SU-DHL-6 (cell line): ENCODE data around the gene LYZL6.

ENCODE experiments used
- H2AFZ ChIP-seq: fragments of 200-600 bp; sonication (generic); 2 replicates; pipeline ENCODE4 v1.6.1; 2014; ENCODE audit warnings: low read depth, mild to moderate bottlenecking, moderate library complexity, mixed read lengths, antibody characterized with exemption, low read length; ENCODE audit not compliant: severe bottlenecking
- H3F3A ChIP-seq: fragments of 200-600 bp; shearing (Covaris generic); 2 replicates; pipeline ENCODE4 v1.6.0; 2016; ENCODE audit warnings: antibody characterized with exemption, mild to moderate bottlenecking; ENCODE audit not compliant: insufficient read depth
- H3K27ac ChIP-seq: fragments of 200-600 bp; sonication (generic); 2 replicates; pipeline ENCODE4 v1.5.1; 2016; ENCODE audit warnings: low read depth, mild to moderate bottlenecking, low read length, moderate library complexity, mixed read lengths
- H3K27me3 ChIP-seq: fragments of 200-600 bp; sonication (generic), shearing (Covaris generic); 2 replicates; pipeline ENCODE4 v1.6.0; 2014; ENCODE audit warnings: mild to moderate bottlenecking, low read length
- H3K36me3 ChIP-seq: fragments of 200-600 bp; sonication (generic); 2 replicates; pipeline ENCODE4 v1.6.1; 2014; ENCODE audit warnings: mild to moderate bottlenecking, low read length, mixed read lengths
- H3K4me2 ChIP-seq: fragments of 300-600, 200-600 bp; shearing (Covaris generic), sonication (generic); 2 replicates; pipeline ENCODE4 v1.6.0; 2014; ENCODE audit warnings: low read length, low read depth, mild to moderate bottlenecking; ENCODE audit not compliant: poor library complexity, severe bottlenecking
- H3K4me3 ChIP-seq: fragments of 200-600 bp; sonication (generic); 2 replicates; pipeline ENCODE4 v1.5.1; 2014; ENCODE audit warnings: antibody characterized with exemption, low read length, mild to moderate bottlenecking, mixed read lengths; ENCODE audit not compliant: insufficient read depth, poor library complexity, severe bottlenecking
- H3K79me2 ChIP-seq: fragments of 200-600 bp; sonication (generic); 2 replicates; pipeline ENCODE4 v1.6.1; 2014; ENCODE audit warnings: mild to moderate bottlenecking, low read length, moderate library complexity; ENCODE audit not compliant: insufficient read depth
- H3K9ac ChIP-seq: fragments of 200-600 bp; sonication (generic); 2 replicates; pipeline ENCODE4 v1.7.0; 2014; ENCODE audit warnings: mild to moderate bottlenecking, low read length
- H3K9me2 ChIP-seq: fragments of 200-600 bp; sonication (generic); replicated peaks from 2 replicates; pipeline ENCODE4 v1.6.1; 2014; ENCODE audit warnings: low read length; ENCODE audit not compliant: insufficient read depth
- H3K9me3 ChIP-seq: fragments of 200-600 bp; sonication (generic); 2 replicates; pipeline ENCODE4 v1.6.1; 2014; ENCODE audit warnings: low read length, mixed read lengths; ENCODE audit not compliant: insufficient read depth
- H4K20me1 ChIP-seq: fragments of 200-600 bp; sonication (generic); 2 replicates; pipeline ENCODE4 v1.6.1; 2014; ENCODE audit warnings: low read depth, mild to moderate bottlenecking, antibody characterized with exemption, low read length, moderate library complexity, mixed read lengths
- EZH2phosphoT487 ChIP-seq: fragments of 200-600 bp; sonication (generic), shearing (Covaris generic); conservative IDR thresholded peaks from 2 replicates; pipeline ENCODE4 v1.6.1; 2018; ENCODE audit warnings: mild to moderate bottlenecking, antibody characterized with exemption, low read length, moderate library complexity, mixed read lengths
- TF ChIP-seq, protein P1 (sequence below): fragments of 200-600 bp; sonication (generic); IDR thresholded peaks from one replicate; pipeline ENCODE4 v1.5.1; 2017; ENCODE audit warnings: antibody characterized with exemption, mild to moderate bottlenecking, low read length, moderate library complexity; ENCODE audit not compliant: insufficient read depth, poor library complexity, severe bottlenecking

Gene LYZL6

DNA sequence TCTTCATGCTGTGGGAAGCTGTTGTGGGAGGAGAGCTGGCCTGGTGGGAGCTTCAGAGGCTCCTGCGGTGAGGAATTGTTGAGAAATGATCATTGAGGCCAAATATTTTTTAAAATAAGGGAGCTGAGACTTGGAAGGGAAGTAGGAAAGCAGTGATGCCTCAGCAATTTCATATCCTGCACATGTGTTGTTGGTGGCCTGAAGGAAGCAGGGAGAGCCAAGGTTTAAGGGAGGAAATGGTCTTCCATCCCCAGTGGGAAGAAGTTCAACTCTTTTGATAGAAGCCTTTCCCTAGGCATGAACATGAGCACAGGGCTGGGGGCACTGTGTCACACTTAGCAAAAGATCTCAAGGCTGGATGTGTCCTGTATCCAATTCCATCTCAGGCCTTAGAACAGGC, 43.1 kb upstream of the LYZL6 start, which contains the start of gene CCL14:
Gene CCL14, minus strand, starts transcription at position 87 of the 400 bp plus-strand sequence. Its CDS starts 80 bp downstream, at position 7.
- Histone ChIP-seq H3K9ac (no peak within 1 kb of the TSS), H3K27ac (no peak within 1 kb of the TSS), H3K9me3 (peaks cover 10% of the 10 kb centered on the region; the same call in 1 of the 2 replicates), H3K4me3 (no peak within 1 kb of the TSS), H3F3A (no peaks in the 10 kb centered on the region), H4K20me1 (no peaks in the 10 kb centered on the region), H3K79me2 (no peaks in the 10 kb centered on the region), H3K9me2 (no peaks in the 10 kb centered on the region), H3K36me3 (no peaks in the 10 kb centered on the region; the same call in 1 of the 2 replicates), H3K4me2 (no peak within 1 kb of the TSS), H2AFZ (no peak within 1 kb of the TSS), H3K27me3 (no peaks in the 10 kb centered on the region)
- no peak for TF ChIP-seq EZH2phosphoT487
- TF ChIP-seq, protein P1, sequence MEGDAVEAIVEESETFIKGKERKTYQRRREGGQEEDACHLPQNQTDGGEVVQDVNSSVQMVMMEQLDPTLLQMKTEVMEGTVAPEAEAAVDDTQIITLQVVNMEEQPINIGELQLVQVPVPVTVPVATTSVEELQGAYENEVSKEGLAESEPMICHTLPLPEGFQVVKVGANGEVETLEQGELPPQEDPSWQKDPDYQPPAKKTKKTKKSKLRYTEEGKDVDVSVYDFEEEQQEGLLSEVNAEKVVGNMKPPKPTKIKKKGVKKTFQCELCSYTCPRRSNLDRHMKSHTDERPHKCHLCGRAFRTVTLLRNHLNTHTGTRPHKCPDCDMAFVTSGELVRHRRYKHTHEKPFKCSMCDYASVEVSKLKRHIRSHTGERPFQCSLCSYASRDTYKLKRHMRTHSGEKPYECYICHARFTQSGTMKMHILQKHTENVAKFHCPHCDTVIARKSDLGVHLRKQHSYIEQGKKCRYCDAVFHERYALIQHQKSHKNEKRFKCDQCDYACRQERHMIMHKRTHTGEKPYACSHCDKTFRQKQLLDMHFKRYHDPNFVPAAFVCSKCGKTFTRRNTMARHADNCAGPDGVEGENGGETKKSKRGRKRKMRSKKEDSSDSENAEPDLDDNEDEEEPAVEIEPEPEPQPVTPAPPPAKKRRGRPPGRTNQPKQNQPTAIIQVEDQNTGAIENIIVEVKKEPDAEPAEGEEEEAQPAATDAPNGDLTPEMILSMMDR, result no peak

DNA sequence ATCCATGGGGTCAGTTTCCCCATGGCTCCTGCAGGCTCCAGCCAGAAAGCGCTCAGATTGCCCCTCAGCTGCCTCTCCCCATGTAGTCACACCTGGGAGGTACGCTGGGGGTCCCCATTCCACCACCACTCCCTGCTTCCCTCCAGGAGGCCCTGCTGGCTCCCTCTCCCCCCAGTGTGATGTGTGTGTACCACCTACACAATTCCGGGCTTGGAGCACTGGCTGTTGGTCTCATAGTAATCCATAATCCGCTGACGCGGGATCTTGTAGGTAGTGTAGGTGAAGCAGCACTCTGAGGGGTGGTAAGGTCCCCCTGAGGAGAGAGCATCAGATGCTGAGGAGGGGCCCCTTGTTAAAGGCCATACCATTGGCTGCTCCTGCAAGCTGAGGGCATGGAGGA, 40.6 kb upstream of the LYZL6 start:
- Histone ChIP-seq H3K36me3 (no peaks in the 10 kb centered on the region; the same call in 1 of the 2 replicates), H3K9ac (no peak overlapping the region), H3K9me2 (no peaks in the 10 kb centered on the region), H4K20me1 (no peaks in the 10 kb centered on the region), H3K4me3 (no peak overlapping the region), H3K27me3 (no peaks in the 10 kb centered on the region), H3F3A (no peaks in the 10 kb centered on the region), H3K4me2 (no peak overlapping the region), H3K27ac (no peak overlapping the region), H3K9me3 (peaks cover 8% of the 10 kb centered on the region; the same call in 1 of the 2 replicates), H2AFZ (no peak overlapping the region), H3K79me2 (no peaks in the 10 kb centered on the region)
- TF ChIP-seq, protein P1, result no peak
- TF ChIP-seq EZH2phosphoT487, result no peak

DNA sequence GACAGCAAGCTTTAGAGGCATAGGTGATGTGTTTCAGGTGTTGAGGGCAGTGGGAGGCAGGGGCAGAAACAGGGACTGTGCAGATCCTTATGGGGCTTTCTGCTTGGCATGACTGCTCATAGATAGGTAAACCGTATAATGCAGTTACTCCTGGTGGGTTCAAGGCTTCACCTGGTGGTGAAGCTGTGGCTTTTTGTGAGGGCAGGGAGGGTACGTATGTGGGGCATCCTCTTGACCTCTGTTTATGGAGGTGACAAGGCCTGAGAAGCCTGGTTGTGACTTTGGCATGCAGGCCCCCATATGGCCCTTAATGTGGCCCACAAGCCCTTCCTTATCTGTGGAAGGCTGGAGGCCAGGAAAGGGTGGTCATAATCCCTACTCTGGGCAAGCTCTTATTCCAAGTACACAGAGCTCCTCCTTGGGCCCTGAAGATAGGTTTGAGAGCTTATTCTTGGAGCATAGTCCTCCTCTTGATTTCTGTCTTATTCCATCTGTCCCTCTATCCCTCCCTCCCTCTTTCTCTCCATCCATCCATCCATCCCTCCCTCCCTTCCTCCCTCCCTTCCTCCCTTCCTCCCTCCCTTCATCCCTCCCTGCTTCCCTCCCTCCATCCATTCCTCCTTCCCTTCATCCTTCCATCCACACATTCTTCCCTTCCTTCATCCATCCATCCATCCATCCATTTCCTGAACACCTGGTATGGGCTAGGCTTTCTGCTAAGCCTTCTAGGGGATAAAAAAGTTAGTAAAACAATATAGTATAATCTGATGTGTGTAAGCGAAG, 39.1 kb upstream of the LYZL6 start:
- Histone ChIP-seq H3K4me2 (no peak overlapping the region), H4K20me1 (no peaks in the 10 kb centered on the region), H3F3A (no peaks in the 10 kb centered on the region), H2AFZ (no peak overlapping the region), H3K36me3 (no peaks in the 10 kb centered on the region), H3K79me2 (no peaks in the 10 kb centered on the region), H3K9ac (no peak overlapping the region), H3K27me3 (no peaks in the 10 kb centered on the region), H3K9me2 (no peaks in the 10 kb centered on the region), H3K4me3 (no peak overlapping the region), H3K27ac (no peak overlapping the region), H3K9me3 (no peaks in the 10 kb centered on the region)
- TF ChIP-seq, protein P1, result no peak
- no peak for TF ChIP-seq EZH2phosphoT487
